CD14-positive monocyte (primary cell): Measurements from ENCODE around the gene MAGEF1. TPM values are rescaled to one million over a fixed set of nuclear protein-coding genes. Genes with fewer than 3 reads are reported as not detected.

Source experiments
- DNase-seq, 3 donors: peaks; one replicate each; pipeline ENCODE4 v3.0.0-alpha.2; 2011 to 2022
- H2AFZ ChIP-seq: 2 replicates; pipeline ENCODE4 v1.6.0; 2012; ENCODE audit warnings: mild to moderate bottlenecking, low read depth, low read length, inconsistent platforms; ENCODE audit not compliant: insufficient read depth, poor library complexity, severe bottlenecking
- H3K27ac ChIP-seq, 2 donors: 1 replicate in 1 of 2; 2 replicates in 1 of 2; pipeline ENCODE4 v1.5.1; 2012 to 2013; ENCODE audit warnings: low read length in 2 of 2, control low read depth in 1 of 2, inconsistent platforms in 1 of 2, low read depth in 1 of 2, mild to moderate bottlenecking in 1 of 2
- H3K27me3 ChIP-seq, 2 donors: one replicate each; pipeline versions ENCODE4 v1.6.0 to v1.6.1; 2011 to 2013; ENCODE audit warnings: low read length in 2 of 2; ENCODE audit not compliant: control insufficient read depth in 2 of 2, insufficient read depth in 2 of 2
- H3K36me3 ChIP-seq, 2 donors: replicated peaks in 1 of 2; 1 replicate in 1 of 2; 2 replicates in 1 of 2; pipeline versions ENCODE4 v1.5.1 to v1.6.1; 2012 to 2013; ENCODE audit warnings: low read length in 2 of 2, control low read depth in 1 of 2, inconsistent platforms in 1 of 2, mild to moderate bottlenecking in 1 of 2; ENCODE audit not compliant: insufficient read depth in 2 of 2, control insufficient read depth in 1 of 2
- H3K4me1 ChIP-seq, 2 donors: 1 replicate in 1 of 2; 2 replicates in 1 of 2; pipeline versions ENCODE4 v1.5.1 to v1.6.1; 2012 to 2013; ENCODE audit warnings: low read length in 2 of 2, control low read depth in 1 of 2, inconsistent platforms in 1 of 2, mild to moderate bottlenecking in 1 of 2, moderate library complexity in 1 of 2; ENCODE audit not compliant: insufficient read depth in 2 of 2, control insufficient read depth in 1 of 2
- H3K4me2 ChIP-seq: replicated peaks from 2 replicates; pipeline ENCODE3; 2012; ENCODE audit warnings: low read length, moderate library complexity, mild to moderate bottlenecking; ENCODE audit not compliant: poor library complexity, severe bottlenecking; ENCODE audit errors: extremely low read depth
- H3K4me3 ChIP-seq, 3 experiments: fragments of 200-600 bp in 1 of 3; sonication (generic) in 1 of 3; replicated peaks in 1 of 3; 1 replicate in 2 of 3; 2 replicates in 1 of 3; pipeline ENCODE4 v1.5.1; 2011 to 2013; ENCODE audit warnings: low read length in 3 of 3, mild to moderate bottlenecking in 3 of 3, control low read depth in 2 of 3, low read depth in 2 of 3, inconsistent platforms in 1 of 3, moderate library complexity in 1 of 3
- H3K79me2 ChIP-seq: 2 replicates; pipeline ENCODE4 v1.6.0; 2012; ENCODE audit warnings: mild to moderate bottlenecking, control low read depth, inconsistent platforms, low read length, moderate library complexity; ENCODE audit not compliant: insufficient read depth
- H3K9ac ChIP-seq: 2 replicates; pipeline ENCODE4 v1.6.0; 2017; ENCODE audit warnings: low read length, mild to moderate bottlenecking; ENCODE audit not compliant: insufficient read depth, poor library complexity, severe bottlenecking
- H3K9me3 ChIP-seq, 2 donors: replicated peaks in 1 of 2; 1 replicate in 1 of 2; 2 replicates in 1 of 2; pipeline versions ENCODE4 v1.5.1 to v1.6.1; 2012 to 2013; ENCODE audit warnings: low read length in 2 of 2, control low read depth in 1 of 2; ENCODE audit not compliant: control insufficient read depth in 1 of 2, insufficient read depth in 1 of 2
- H4K20me1 ChIP-seq: 2 replicates; pipeline ENCODE4 v1.6.0; 2012; ENCODE audit warnings: mild to moderate bottlenecking, low read length, control low read depth, moderate library complexity; ENCODE audit not compliant: insufficient read depth
- H3K27ac Mint-ChIP-seq, 7 donors: one replicate each; pipeline ENCODE4 v1.8.0; 2020; ENCODE audit warnings: mild to moderate bottlenecking in 7 of 7, mixed read lengths in 7 of 7, moderate library complexity in 6 of 7, inconsistent platforms in 2 of 7
- H3K27me3 Mint-ChIP-seq, 3 donors: one replicate each; pipeline ENCODE4 v1.8.0; 2021 to 2022; ENCODE audit warnings: low read depth in 3 of 3, mild to moderate bottlenecking in 3 of 3, mixed read lengths in 3 of 3, moderate library complexity in 3 of 3, inconsistent platforms in 1 of 3
- H3K36me3 Mint-ChIP-seq, 2 donors: one replicate each; pipeline ENCODE4 v1.8.0; 2020; ENCODE audit warnings: mixed read lengths in 2 of 2, inconsistent platforms in 1 of 2, mild to moderate bottlenecking in 1 of 2
- H3K4me1 Mint-ChIP-seq: one replicate; pipeline ENCODE4 v1.8.0; 2020; ENCODE audit warnings: mild to moderate bottlenecking, mixed read lengths
- H3K4me3 Mint-ChIP-seq, 2 donors: one replicate each; pipeline ENCODE4 v1.8.0; 2020; ENCODE audit warnings: mild to moderate bottlenecking in 2 of 2, mixed read lengths in 2 of 2, moderate library complexity in 1 of 2
- H3K9me3 Mint-ChIP-seq, 7 donors: one replicate each; pipeline ENCODE4 v1.8.0; 2020 to 2022; ENCODE audit warnings: mixed read lengths in 7 of 7, mild to moderate bottlenecking in 6 of 7, moderate library complexity in 6 of 7, inconsistent platforms in 2 of 7
- CTCF ChIP-seq: fragments of 200-600 bp; IDR thresholded peaks from one replicate; pipeline ENCODE4 v1.8.0; 2022; ENCODE audit warnings: antibody characterized with exemption, mild to moderate bottlenecking
- WGBS: methylation state at CpG from one replicate; pipeline ENCODE4 v1.1.5; 2013; ENCODE audit warnings: missing lambda C conversion rate; ENCODE audit not compliant: insufficient coverage; 5-methylcytosine and 5-hydroxymethylcytosine counted together
- intact Hi-C, 2 donors: fragments of 100-400 bp; cut with micrococcal nuclease; formaldehyde crosslinking; loops; one replicate each; pipeline versions ENCODE4 v1.15.0 to v1.15.1; 2023
- polyA plus RNA-seq, 3 donors: library from polyadenylated mRNA; depleted of rRNA in 1 of 3; unstranded in 2 of 3; stranded (reverse) in 1 of 3; fragments of 300-500 nt in 2 of 3; fragments of >200 nt in 1 of 3; fragmentation: Illumina TruSeq in 2 of 3; gene quantifications; 1 replicate in 2 of 3; 2 replicates in 1 of 3; pipeline ENCODE4 v1.2.3, GENCODE V29; 2012 to 2021

MAGEF1 gene
- polyA plus RNA-seq, 3 donors: 1.7 to 14.8 (median 12.2) TPM

- no peaks in the 10 kb centered on the region for H3K79me2 ChIP-seq
Observed at GRCh38 chr3:184694716-184695115, 17.1 kb downstream of the MAGEF1 start.

GRCh38 chr3:184694133-184694665 is 17.7 kb downstream of the MAGEF1 start:
- Histone ChIP-seq H3K79me2 (no peaks in the 10 kb centered on the region), H3K4me1 (peaks cover 44 to 45% of the 10 kb centered on the region in 2 donors), H3K9ac (no peak overlapping the region), H4K20me1 (no peaks in the 10 kb centered on the region), H3K27me3 (no peaks in the 10 kb centered on the region), H3K36me3 (no peaks in the 10 kb centered on the region), H3K27ac (no peak overlapping the region), H3K4me3 (no peak overlapping the region), H2AFZ (no peak overlapping the region), H3K4me2 (no peak overlapping the region), H3K9me3 (no peaks in the 10 kb centered on the region)
- H3K36me3 Mint-ChIP-seq: no peaks in the 10 kb centered on the region
- no peak overlapping the region for H3K27ac Mint-ChIP-seq
- peaks cover 4 to 6% (median 4%) of the 10 kb centered on the region in 3 donors for H3K27me3 Mint-ChIP-seq
- peaks cover 0 to 3% (median 0%) of the 10 kb centered on the region in 7 donors for H3K9me3 Mint-ChIP-seq
- intact Hi-C loops: no loop called here
- no peak overlapping the region for H3K4me3 Mint-ChIP-seq
- no peak for DNase-seq
- 92% methylated on average over 3 of the region's 4 CpGs for WGBS
- peaks cover 48% of the 10 kb centered on the region for H3K4me1 Mint-ChIP-seq
- no peak for TF ChIP-seq CTCF

More at GRCh38 chr3:184694716-184695115, 17.1 kb downstream of the MAGEF1 start:
- Histone ChIP-seq H3K9ac (no peak overlapping the region), H3K4me2 (no peak overlapping the region), H3K9me3 (no peaks in the 10 kb centered on the region), H3K4me3 (no peak overlapping the region), H4K20me1 (no peaks in the 10 kb centered on the region), H3K27me3 (no peaks in the 10 kb centered on the region), H3K4me1 (peaks cover 40 to 41% of the 10 kb centered on the region in 2 donors), H2AFZ (no peak overlapping the region), H3K36me3 (no peaks in the 10 kb centered on the region), H3K27ac (no peak overlapping the region)
- Mint-ChIP-seq H3K9me3 (peaks cover 0 to 3% (median 0%) of the 10 kb centered on the region in 7 donors), H3K36me3 (peaks cover 0 to under 1% of the 10 kb centered on the region in 2 donors), H3K4me3 (no peak overlapping the region), H3K27ac (no peak overlapping the region), H3K4me1 (peaks cover 44% of the 10 kb centered on the region), H3K27me3 (peaks cover 4 to 6% (median 4%) of the 10 kb centered on the region in 3 donors)
- intact Hi-C loops: no loop called here
- no peak for DNase-seq
- WGBS: 60% methylated on average over 3 of the region's 3 CpGs
- no peak for TF ChIP-seq CTCF
